ENCODE data around the gene CASR.

CASR gene

GRCh38 chr3:122318620-122319019 lies 135.2 kb downstream of the CASR start:
- no peak overlapping the region for H3K4me2 ChIP-seq (ENCODE audit: low read depth, low read length, poor library complexity, severe bottlenecking)
- H3K79me2 ChIP-seq (ENCODE audit: insufficient read depth, low read length), result no peaks in the 10 kb centered on the region
- no peaks in the 10 kb centered on the region for H3K27me3 ChIP-seq (ENCODE audit: low read length)
- H2AFZ ChIP-seq (ENCODE audit: low read depth, low read length, severe bottlenecking), result no peak overlapping the region
- H3K9me3 ChIP-seq (ENCODE audit: insufficient read depth, low read length), result no peaks in the 10 kb centered on the region
- H3K36me3 ChIP-seq (ENCODE audit: low read length), result no peaks in the 10 kb centered on the region
- no peaks in the 10 kb centered on the region for H3K9me2 ChIP-seq (replicated peaks; ENCODE audit: insufficient read depth, low read length)
- no peaks in the 10 kb centered on the region for H3F3A ChIP-seq (ENCODE audit: insufficient read depth)
- H3K27ac ChIP-seq (ENCODE audit: low read depth, low read length), result no peak overlapping the region
- no peak overlapping the region for H3K9ac ChIP-seq (ENCODE audit: low read length)
- TF ChIP-seq CTCF (IDR thresholded peaks at IDR 0.05; ENCODE audit: insufficient read depth, low read length, poor library complexity, severe bottlenecking) (no peak), EZH2phosphoT487 (conservative IDR thresholded peaks at IDR 0.05; ENCODE audit: low read length) (no peak)
- H4K20me1 ChIP-seq (ENCODE audit: low read depth, low read length), result no peaks in the 10 kb centered on the region
- H3K4me3 ChIP-seq (ENCODE audit: insufficient read depth, low read length, poor library complexity, severe bottlenecking), result no peak overlapping the region

- no peaks in the 10 kb centered on the region for H3F3A ChIP-seq (ENCODE audit: insufficient read depth)
- H2AFZ ChIP-seq (ENCODE audit: low read depth, low read length, severe bottlenecking), result no peak overlapping the region
- no peak overlapping the region for H3K4me2 ChIP-seq (ENCODE audit: low read depth, low read length, poor library complexity, severe bottlenecking)
- no peak overlapping the region for H3K27ac ChIP-seq (ENCODE audit: low read depth, low read length)
- H3K36me3 ChIP-seq (ENCODE audit: low read length), result no peaks in the 10 kb centered on the region
- H3K79me2 ChIP-seq (ENCODE audit: insufficient read depth, low read length), result no peaks in the 10 kb centered on the region
- TF ChIP-seq CTCF (IDR thresholded peaks at IDR 0.05; ENCODE audit: insufficient read depth, low read length, poor library complexity, severe bottlenecking) (no peak), EZH2phosphoT487 (conservative IDR thresholded peaks at IDR 0.05; ENCODE audit: low read length) (no peak)
- H3K9me3 ChIP-seq (ENCODE audit: insufficient read depth, low read length), result no peaks in the 10 kb centered on the region
- H3K4me3 ChIP-seq (ENCODE audit: insufficient read depth, low read length, poor library complexity, severe bottlenecking), result no peak overlapping the region
- no peak overlapping the region for H3K9ac ChIP-seq (ENCODE audit: low read length)
- no peaks in the 10 kb centered on the region for H4K20me1 ChIP-seq (ENCODE audit: low read depth, low read length)
- H3K9me2 ChIP-seq (replicated peaks; ENCODE audit: insufficient read depth, low read length), result no peaks in the 10 kb centered on the region
- no peaks in the 10 kb centered on the region for H3K27me3 ChIP-seq (ENCODE audit: low read length)
Observed at GRCh38 chr3:122322095-122323075, 138.9 kb downstream of the CASR start.

GRCh38 chr3:122324871-122325323 lies 141.4 kb downstream of the CASR start, which contains the start of gene CSTA:
CSTA (plus strand) TSS chr3:122325248; CDS start chr3:122325293, 45 bp downstream.
- no peak within 1 kb of the TSS for H3K9ac ChIP-seq (ENCODE audit: low read length)
- no peak within 1 kb of the TSS for H3K4me2 ChIP-seq (ENCODE audit: low read depth, low read length, poor library complexity, severe bottlenecking)
- no peaks in the 10 kb centered on the region for H3K36me3 ChIP-seq (ENCODE audit: low read length)
- no peaks in the 10 kb centered on the region for H3K79me2 ChIP-seq (ENCODE audit: insufficient read depth, low read length)
- H3K27ac ChIP-seq (ENCODE audit: low read depth, low read length), result no peak within 1 kb of the TSS
- no peaks in the 10 kb centered on the region for H3K9me2 ChIP-seq (replicated peaks; ENCODE audit: insufficient read depth, low read length)
- TF ChIP-seq EZH2phosphoT487 (conservative IDR thresholded peaks at IDR 0.05; ENCODE audit: low read length), result no peak
- TF ChIP-seq CTCF (IDR thresholded peaks at IDR 0.05; ENCODE audit: insufficient read depth, low read length, poor library complexity, severe bottlenecking), result no peak
- H3K27me3 ChIP-seq (ENCODE audit: low read length), result no peaks in the 10 kb centered on the region
- no peaks in the 10 kb centered on the region for H3F3A ChIP-seq (ENCODE audit: insufficient read depth)
- H3K4me3 ChIP-seq (ENCODE audit: insufficient read depth, low read length, poor library complexity, severe bottlenecking), result no peak within 1 kb of the TSS
- no peaks in the 10 kb centered on the region for H3K9me3 ChIP-seq (ENCODE audit: insufficient read depth, low read length)
- no peaks in the 10 kb centered on the region for H4K20me1 ChIP-seq (ENCODE audit: low read depth, low read length)
- no peak within 1 kb of the TSS for H2AFZ ChIP-seq (ENCODE audit: low read depth, low read length, severe bottlenecking)

All from SU-DHL-6 (cell line).